WTC11 (cell line): ENCODE results near the gene FNIP2.

ENCODE experiments used
- ATF2 ChIP-seq: sonication (generic); formaldehyde crosslinking; IDR thresholded peaks from 2 replicates; pipeline ENCODE4 v1.8.1; 2022; ENCODE audit warnings: low read depth, missing genetic modification reagents, borderline replicate concordance
- ATF3 ChIP-seq: sonication (generic); formaldehyde crosslinking; conservative IDR thresholded peaks from 2 replicates; pipeline ENCODE4 v1.8.1; 2022; ENCODE audit warnings: mild to moderate bottlenecking, missing genetic modification reagents
- CTCF ChIP-seq: fragments of 200-600 bp; IDR thresholded peaks from 2 replicates; pipeline ENCODE4 v1.8.0; 2022; ENCODE audit warnings: antibody characterized with exemption
- ESRRA ChIP-seq: sonication (generic); formaldehyde crosslinking; IDR thresholded peaks from 2 replicates; pipeline ENCODE4 v1.8.1; 2022; ENCODE audit warnings: mild to moderate bottlenecking, missing genetic modification reagents, borderline replicate concordance
- GRHL2 ChIP-seq: fragments of 250-450 bp; sonication (Bioruptor Pico); IDR thresholded peaks from 2 replicates; pipeline ENCODE4 v1.8.0; 2022; ENCODE audit warnings: mild to moderate bottlenecking, moderate library complexity; ENCODE audit not compliant: insufficient replicate concordance, severe bottlenecking
- IRF2 ChIP-seq: sonication (generic); formaldehyde crosslinking; IDR thresholded peaks from 2 replicates; pipeline ENCODE4 v1.8.0; 2022; ENCODE audit warnings: low read depth, missing genetic modification reagents, borderline replicate concordance
- JUN ChIP-seq: sonication (generic); formaldehyde crosslinking; IDR thresholded peaks from 2 replicates; pipeline ENCODE4 v1.8.0; 2023; ENCODE audit warnings: mild to moderate bottlenecking, missing genetic modification reagents
- MYBL2 ChIP-seq: sonication (generic); formaldehyde crosslinking; IDR thresholded peaks from 2 replicates; pipeline ENCODE4 v1.8.1; 2023; ENCODE audit warnings: mild to moderate bottlenecking, moderate library complexity, missing genetic modification reagents
- TEAD4 ChIP-seq: sonication (generic); formaldehyde crosslinking; IDR thresholded peaks from 2 replicates; pipeline ENCODE4 v1.8.0; 2022; ENCODE audit warnings: mild to moderate bottlenecking, missing genetic modification reagents
- USF2 ChIP-seq: sonication (generic); formaldehyde crosslinking; IDR thresholded peaks from 2 replicates; pipeline ENCODE4 v1.8.1; 2023; ENCODE audit warnings: mild to moderate bottlenecking, missing genetic modification reagents, moderate library complexity
- ZNF281 ChIP-seq: sonication (generic); formaldehyde crosslinking; IDR thresholded peaks from 2 replicates; pipeline ENCODE4 v1.8.0; 2023; ENCODE audit warnings: mild to moderate bottlenecking, missing genetic modification reagents
- ZNF512 ChIP-seq: sonication (generic); formaldehyde crosslinking; IDR thresholded peaks from 2 replicates; pipeline ENCODE4 v1.8.1; 2022; ENCODE audit warnings: missing genetic modification reagents, borderline replicate concordance

- TF ChIP-seq USF2 (CRISPR knock-in tag) (no peak), GRHL2 (CRISPR knock-in tag) (no peak), CTCF (no peak), ZNF512 (CRISPR knock-in tag) (no peak), ATF2 (CRISPR knock-in tag) (no peak), TEAD4 (CRISPR knock-in tag) (no peak), ATF3 (no peak), ZNF281 (CRISPR knock-in tag) (no peak), JUN (CRISPR knock-in tag) (no peak), MYBL2 (CRISPR knock-in tag) (no peak), ESRRA (no peak), IRF2 (CRISPR knock-in tag) (no peak)
Observed at GRCh38 chr4:158837527-158838141, 68.8 kb downstream of the FNIP2 start.
